Peyer's patch (tissue), 4 donors: ENCODE results near the gene C1GALT1. TPM values are rescaled to one million over a fixed set of nuclear protein-coding genes. Genes with fewer than 3 reads are reported as not detected.
"Not testable (repeated sequence)": the region's sequence is repeated elsewhere in the genome, so short reads cannot be mapped to it uniquely, and the experiment has no call there.

ENCODE experiments used
- DNase-seq, 3 donors: peaks; one replicate each; pipeline ENCODE4 v3.0.0-alpha.2; 2017 to 2019
- H3K27ac ChIP-seq, 4 donors: fragments of 200-600 bp; sonication (generic); one replicate each; pipeline ENCODE4 v1.5.1; 2016 to 2019
- H3K27me3 ChIP-seq, 2 donors: fragments of 200-600 bp; sonication (generic); one replicate each; pipeline ENCODE4 v1.5.1; 2019
- H3K36me3 ChIP-seq, 3 donors: fragments of 200-600 bp; sonication (generic); one replicate each; pipeline ENCODE4 v1.5.1; 2016 to 2019
- H3K4me1 ChIP-seq, 4 donors: fragments of 200-600 bp; sonication (generic); one replicate each; pipeline ENCODE4 v1.5.1; 2016 to 2019
- H3K4me3 ChIP-seq, 4 donors: fragments of 200-600 bp; sonication (generic); 1 replicate in 3 of 4; 2 replicates in 1 of 4; pipeline ENCODE4 v1.5.1; 2016 to 2019; ENCODE audit warnings: mild to moderate bottlenecking in 1 of 4
- H3K9me3 ChIP-seq, 4 donors: fragments of 200-600 bp; sonication (generic); one replicate each; pipeline ENCODE4 v1.5.1; 2016 to 2019; ENCODE audit warnings: mild to moderate bottlenecking in 1 of 4
- CTCF ChIP-seq, 6 experiments: fragments of 450-650 bp in 4 of 6; fragments of 200-600 bp in 2 of 6; sonication (generic) in 1 of 6; IDR thresholded peaks; one replicate each; pipeline ENCODE4 v1.5.1; 2017 to 2019; ENCODE audit warnings: antibody characterized with exemption in 6 of 6, mild to moderate bottlenecking in 3 of 6, moderate library complexity in 1 of 6
- POLR2A ChIP-seq, 2 donors: fragments of 450-650 bp; IDR thresholded peaks; one replicate each; pipeline ENCODE4 v1.5.1; 2017; ENCODE audit warnings: antibody characterized with exemption in 2 of 2, mild to moderate bottlenecking in 2 of 2, moderate library complexity in 2 of 2
- total RNA-seq, 4 donors: library from RNA; depleted of rRNA; stranded (reverse); fragments of >200 nt; gene quantifications; one replicate each; pipeline ENCODE4 v1.1.0, GENCODE V29; 2016

C1GALT1 gene
- 10 to 100 TPM; 23.1 to 63.3 (median 34.8) TPM for total RNA-seq

- Histone ChIP-seq H3K36me3 (no peaks in the 10 kb centered on the region), H3K27me3 (no peaks in the 10 kb centered on the region), H3K4me3 (peak within 1 kb of the TSS; percentile 77 to 99 (median 88)), H3K27ac (peak within 1 kb of the TSS; percentile 95 to 99 (median 97)), H3K9me3 (no peaks in the 10 kb centered on the region), H3K4me1 (peaks cover 0 to 27% (median 4%) of the 10 kb centered on the region in 4 donors)
- TF ChIP-seq POLR2A (IDR thresholded peaks at IDR 0.05) (peak; percentile 68 to 93), CTCF (IDR thresholded peaks at IDR 0.05) (peak in 5 of 6 experiments; percentile 35 to 58 (median 40))
- peak; percentile 97 to 99 (median 98) for DNase-seq
Measured at GRCh38 chr7:7182156-7183060, at the start of gene C1GALT1. Gene C1GALT1, plus strand, starts transcription at chr7:7182544. Its CDS starts 51,776 bp downstream, at chr7:7234320.

DNA sequence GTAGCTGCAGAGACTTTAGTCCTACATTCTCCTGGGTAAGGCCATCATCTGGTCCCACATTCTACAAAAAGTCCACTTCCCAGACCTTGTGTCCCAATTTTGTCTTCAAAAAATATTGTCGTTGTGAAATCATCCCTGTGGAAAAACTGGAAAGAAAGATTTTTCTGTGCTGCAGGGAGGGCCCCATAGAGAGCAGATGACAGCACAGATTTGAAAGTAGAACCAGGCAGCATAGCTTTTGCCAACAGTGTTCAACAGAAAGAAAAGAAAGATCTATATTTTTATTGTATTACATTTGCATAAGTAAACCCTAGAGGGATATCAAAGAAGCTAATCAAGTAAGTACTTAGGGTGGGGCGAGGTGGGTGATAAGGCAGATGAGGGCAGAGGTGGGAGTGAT, 48.3 kb upstream of the C1GALT1 start:
- Histone ChIP-seq H3K36me3 (no peaks in the 10 kb centered on the region), H3K4me1 (peaks cover 0 to 4% (median 0%) of the 10 kb centered on the region in 4 donors), H3K9me3 (no peaks in the 10 kb centered on the region), H3K27ac (no peak overlapping the region), H3K4me3 (no peak overlapping the region), H3K27me3 (no peaks in the 10 kb centered on the region)
- DNase-seq = no peak
- TF ChIP-seq CTCF (IDR thresholded peaks at IDR 0.05) = no peak
- TF ChIP-seq POLR2A (IDR thresholded peaks at IDR 0.05) = no peak

DNA sequence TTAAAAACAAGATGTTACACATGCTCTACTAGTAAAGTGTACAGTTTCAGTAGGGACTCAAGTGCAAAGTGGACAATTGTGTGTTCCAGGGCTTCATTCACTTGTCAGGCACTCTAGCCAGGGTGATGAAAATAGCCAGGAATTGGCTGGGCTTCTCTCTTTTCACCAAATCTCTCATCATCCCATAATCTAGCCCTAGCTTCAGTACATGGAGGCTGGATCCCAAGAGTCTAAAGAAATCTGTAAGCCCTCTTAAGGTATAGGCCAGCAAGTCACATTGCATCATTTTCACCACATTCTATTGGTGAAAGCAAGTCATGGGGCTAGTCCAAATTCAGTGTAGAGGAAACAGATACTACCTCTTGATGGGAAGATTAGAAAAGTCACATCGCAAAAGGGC, 47.3 kb upstream of the C1GALT1 start:
- Histone ChIP-seq H3K27me3 (no peaks in the 10 kb centered on the region), H3K36me3 (no peaks in the 10 kb centered on the region), H3K9me3 (no peaks in the 10 kb centered on the region), H3K4me1 (peaks cover 0 to 4% (median 0%) of the 10 kb centered on the region in 4 donors), H3K4me3 (no peak overlapping the region), H3K27ac (no peak overlapping the region)
- TF ChIP-seq CTCF (IDR thresholded peaks at IDR 0.05) (no peak), POLR2A (IDR thresholded peaks at IDR 0.05) (no peak)
- no peak for DNase-seq

- not testable (repeated sequence) for H3K27me3 ChIP-seq, H3K36me3 ChIP-seq, DNase-seq, H3K9me3 ChIP-seq, H3K4me3 ChIP-seq, H3K4me1 ChIP-seq
- H3K27ac ChIP-seq = peak overlapping the region in 1 of 4 donors; percentile 63
Measured at GRCh38 chr7:7135924-7136323, 46.4 kb upstream of the C1GALT1 start.

GRCh38 chr7:7136466-7137381, 45.6 kb upstream of the C1GALT1 start:
- H3K27ac ChIP-seq = peak overlapping the region in 1 of 4 donors; percentile 63
- no peaks in the 10 kb centered on the region for H3K9me3 ChIP-seq
- H3K4me3 ChIP-seq = no peak overlapping the region
- H3K4me1 ChIP-seq = peaks cover 0 to 4% (median 0%) of the 10 kb centered on the region in 4 donors
- H3K27me3 ChIP-seq = no peaks in the 10 kb centered on the region
- TF ChIP-seq CTCF (IDR thresholded peaks at IDR 0.05) = no peak
- no peak for TF ChIP-seq POLR2A (IDR thresholded peaks at IDR 0.05)
- H3K36me3 ChIP-seq = no peaks in the 10 kb centered on the region
- DNase-seq = no peak
